ENCODE data around the gene ZNF169. TPM values are rescaled to one million over a fixed set of nuclear protein-coding genes. Genes with fewer than 3 reads are reported as not detected.

Gene ZNF169
- total and polyA plus RNA-seq, 2 experiments from 2014 or later = 3.1 to 7.9 TPM

DNA sequence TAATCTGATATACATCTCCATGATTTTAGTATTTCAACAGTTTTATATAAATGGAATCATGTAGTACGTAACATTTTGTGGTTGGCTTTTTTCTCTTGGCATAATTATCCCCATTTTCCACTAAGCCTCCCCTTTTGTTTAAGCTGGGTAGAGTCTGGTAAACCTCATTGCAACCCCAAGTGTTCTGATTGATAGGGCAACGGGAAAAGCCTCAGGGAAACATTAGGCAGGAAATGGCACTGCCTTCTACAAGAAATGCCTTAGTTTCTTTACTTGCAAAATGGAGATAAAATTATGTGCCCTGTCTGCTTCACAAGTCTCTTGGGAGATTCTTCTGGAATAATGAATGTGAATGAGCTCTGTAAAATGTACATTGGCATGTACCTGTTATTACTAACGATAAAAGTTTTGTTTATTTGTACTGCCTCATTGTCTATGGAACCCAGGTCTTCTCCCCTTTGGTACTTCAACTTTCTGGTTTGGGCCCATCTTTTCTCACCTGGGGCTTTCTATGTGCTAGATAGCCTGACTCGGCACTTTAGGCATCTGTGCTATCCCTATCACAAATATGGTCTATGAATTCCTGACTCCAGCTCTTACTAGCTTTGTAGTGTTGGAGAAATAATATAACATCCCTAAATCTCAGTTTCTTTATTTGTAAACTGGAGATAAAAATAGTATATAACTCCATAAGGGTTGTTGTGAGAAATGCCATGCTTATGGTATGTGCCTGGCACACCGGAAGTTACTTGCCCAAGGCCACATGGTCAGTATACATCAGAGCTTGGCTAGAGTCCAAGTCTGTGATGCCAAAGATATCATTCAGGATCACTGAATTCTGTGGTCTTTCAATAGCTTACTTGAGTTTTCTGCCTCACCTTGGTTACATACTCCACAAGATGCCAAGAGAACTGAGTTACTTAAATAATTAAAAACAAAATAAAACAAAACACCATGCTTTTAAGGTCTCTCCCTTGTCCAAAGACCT lies 48.2 kb upstream of the ZNF169 start (continued):
- no peak for TF ChIP-seq ZNF114 (CRISPR knock-in tag; IDR thresholded peaks at IDR 0.05)
- TF ChIP-seq, protein P1, sequence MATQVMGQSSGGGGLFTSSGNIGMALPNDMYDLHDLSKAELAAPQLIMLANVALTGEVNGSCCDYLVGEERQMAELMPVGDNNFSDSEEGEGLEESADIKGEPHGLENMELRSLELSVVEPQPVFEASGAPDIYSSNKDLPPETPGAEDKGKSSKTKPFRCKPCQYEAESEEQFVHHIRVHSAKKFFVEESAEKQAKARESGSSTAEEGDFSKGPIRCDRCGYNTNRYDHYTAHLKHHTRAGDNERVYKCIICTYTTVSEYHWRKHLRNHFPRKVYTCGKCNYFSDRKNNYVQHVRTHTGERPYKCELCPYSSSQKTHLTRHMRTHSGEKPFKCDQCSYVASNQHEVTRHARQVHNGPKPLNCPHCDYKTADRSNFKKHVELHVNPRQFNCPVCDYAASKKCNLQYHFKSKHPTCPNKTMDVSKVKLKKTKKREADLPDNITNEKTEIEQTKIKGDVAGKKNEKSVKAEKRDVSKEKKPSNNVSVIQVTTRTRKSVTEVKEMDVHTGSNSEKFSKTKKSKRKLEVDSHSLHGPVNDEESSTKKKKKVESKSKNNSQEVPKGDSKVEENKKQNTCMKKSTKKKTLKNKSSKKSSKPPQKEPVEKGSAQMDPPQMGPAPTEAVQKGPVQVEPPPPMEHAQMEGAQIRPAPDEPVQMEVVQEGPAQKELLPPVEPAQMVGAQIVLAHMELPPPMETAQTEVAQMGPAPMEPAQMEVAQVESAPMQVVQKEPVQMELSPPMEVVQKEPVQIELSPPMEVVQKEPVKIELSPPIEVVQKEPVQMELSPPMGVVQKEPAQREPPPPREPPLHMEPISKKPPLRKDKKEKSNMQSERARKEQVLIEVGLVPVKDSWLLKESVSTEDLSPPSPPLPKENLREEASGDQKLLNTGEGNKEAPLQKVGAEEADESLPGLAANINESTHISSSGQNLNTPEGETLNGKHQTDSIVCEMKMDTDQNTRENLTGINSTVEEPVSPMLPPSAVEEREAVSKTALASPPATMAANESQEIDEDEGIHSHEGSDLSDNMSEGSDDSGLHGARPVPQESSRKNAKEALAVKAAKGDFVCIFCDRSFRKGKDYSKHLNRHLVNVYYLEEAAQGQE (IDR thresholded peaks at IDR 0.05; ENCODE audit: unreplicated experiment) = no peak
- TF ChIP-seq NANOG (IDR thresholded peaks at IDR 0.05; ENCODE audit: borderline replicate concordance) = no peak
- no peak for TF ChIP-seq EZH2 (IDR thresholded peaks at IDR 0.05; ENCODE audit: low read depth, unreplicated experiment)
- no peak for TF ChIP-seq EZH2phosphoT487 (IDR thresholded peaks at IDR 0.05; ENCODE audit: unreplicated experiment)
- TF ChIP-seq, protein P2, sequence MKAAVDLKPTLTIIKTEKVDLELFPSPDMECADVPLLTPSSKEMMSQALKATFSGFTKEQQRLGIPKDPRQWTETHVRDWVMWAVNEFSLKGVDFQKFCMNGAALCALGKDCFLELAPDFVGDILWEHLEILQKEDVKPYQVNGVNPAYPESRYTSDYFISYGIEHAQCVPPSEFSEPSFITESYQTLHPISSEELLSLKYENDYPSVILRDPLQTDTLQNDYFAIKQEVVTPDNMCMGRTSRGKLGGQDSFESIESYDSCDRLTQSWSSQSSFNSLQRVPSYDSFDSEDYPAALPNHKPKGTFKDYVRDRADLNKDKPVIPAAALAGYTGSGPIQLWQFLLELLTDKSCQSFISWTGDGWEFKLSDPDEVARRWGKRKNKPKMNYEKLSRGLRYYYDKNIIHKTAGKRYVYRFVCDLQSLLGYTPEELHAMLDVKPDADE (IDR thresholded peaks at IDR 0.05) = no peak
- TF ChIP-seq STAT1 (IDR thresholded peaks at IDR 0.05; ENCODE audit: unreplicated experiment) = no peak
- TF ChIP-seq ZNF331 (CRISPR knock-in tag; IDR thresholded peaks at IDR 0.05; ENCODE audit: low read depth) = no peak

DNA sequence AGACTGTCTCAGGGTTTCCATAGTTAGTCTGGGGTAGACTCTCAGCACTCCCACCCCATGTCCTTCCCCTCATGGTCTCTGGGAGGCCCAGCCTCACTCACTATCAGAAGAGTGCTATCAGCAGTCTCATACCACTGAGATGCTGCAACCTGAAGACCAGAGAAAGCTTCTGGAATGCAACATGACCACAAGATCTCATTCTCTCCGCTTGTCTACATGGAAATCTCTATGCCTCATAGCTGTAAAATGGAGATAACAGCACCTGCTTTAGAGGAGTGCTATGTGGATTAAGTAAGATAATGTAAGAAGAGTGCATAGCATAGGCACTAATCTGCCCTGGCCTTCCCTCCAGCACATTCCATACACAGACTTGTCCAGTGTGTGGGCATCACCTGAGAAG lies 47.0 kb upstream of the ZNF169 start:
- peaks cover 13% of the 10 kb centered on the region for H3K9me3 Mint-ChIP-seq
- Histone ChIP-seq H3K79me2 (replicated peaks; ENCODE audit: insufficient read depth) (no peaks in the 10 kb centered on the region), H3K36me3 (ENCODE audit: insufficient read depth) (no peaks in the 10 kb centered on the region; the same call in 1 of the 2 replicates), H3K27me3 (ENCODE audit: insufficient read depth) (no peaks in the 10 kb centered on the region), H3F3A (replicated peaks; ENCODE audit: low read depth) (no peaks in the 10 kb centered on the region), H3K4me1 (ENCODE audit: insufficient read depth) (peaks cover 14% of the 10 kb centered on the region), H3K9me2 (ENCODE audit: insufficient read depth) (peaks cover 3% of the 10 kb centered on the region; the same call in 1 of the 2 replicates), H4K20me1 (replicated peaks; ENCODE audit: insufficient read depth) (no peaks in the 10 kb centered on the region), H3K4me2 (peak overlapping the region; percentile 54), H2AFZ (peak overlapping the region; percentile 70; the same call in 1 of the 2 replicates), H3K27ac (ENCODE audit: low read depth) (no peak overlapping the region), H3K4me3 (no peak overlapping the region)
- peaks cover 19% of the 10 kb centered on the region for H3K4me1 Mint-ChIP-seq
- ATAC-seq (no peak), DNase-seq (ENCODE audit: low spot score) (no peak)
- peaks cover 5% of the 10 kb centered on the region for H3K27me3 Mint-ChIP-seq (ENCODE audit: insufficient read depth, low read depth, poor library complexity)
- H3K36me3 Mint-ChIP-seq (ENCODE audit: low read depth) = peaks cover 11% of the 10 kb centered on the region; the same call in 2 of the 3 replicates
- no peak overlapping the region for H3K4me3 Mint-ChIP-seq
- no peak for TF ChIP-seq EZH2 (IDR thresholded peaks at IDR 0.05; ENCODE audit: low read depth, unreplicated experiment)
- no peak for TF ChIP-seq CREB1 (CRISPR knock-in tag; IDR thresholded peaks at IDR 0.05; ENCODE audit: low read depth)
- no peak for TF ChIP-seq EZH2phosphoT487 (IDR thresholded peaks at IDR 0.05; ENCODE audit: unreplicated experiment)
- peak overlapping the region; percentile 56 for H3K27ac Mint-ChIP-seq
